Neural progenitor cell (in vitro differentiated cells): Measurements from ENCODE around the gene NALCN. TPM values are rescaled to one million over a fixed set of nuclear protein-coding genes. Genes with fewer than 3 reads are reported as not detected.

ENCODE experiments used
- DNase-seq: peaks from one replicate; pipeline ENCODE4 v3.0.0-alpha.2; 2016; ENCODE audit warnings: low spot score
- H2AFZ ChIP-seq: fragments of 200-600 bp; sonication (generic); replicated peaks from 2 replicates; pipeline ENCODE4 v1.6.1; 2016; ENCODE audit warnings: antibody characterized with exemption
- H3F3A ChIP-seq: fragments of 200-600 bp; sonication (generic); 2 replicates; pipeline ENCODE4 v1.6.1; 2016; ENCODE audit warnings: antibody characterized with exemption, low read depth
- H3K27ac ChIP-seq: fragments of 200-600 bp; sonication (generic); 2 replicates; pipeline ENCODE4 v1.5.1; 2016; ENCODE audit warnings: mild to moderate bottlenecking
- H3K27me3 ChIP-seq: fragments of 200-600 bp; sonication (generic); 2 replicates; pipeline ENCODE4 v1.6.1; 2016; ENCODE audit warnings: mild to moderate bottlenecking, moderate library complexity
- H3K36me3 ChIP-seq: fragments of 200-600 bp; sonication (generic); 2 replicates; pipeline ENCODE4 v1.5.1; 2016
- H3K4me1 ChIP-seq: fragments of 200-600 bp; sonication (generic); 2 replicates; pipeline ENCODE4 v1.6.1; 2016; ENCODE audit warnings: mixed run types
- H3K4me2 ChIP-seq: fragments of 200-600 bp; sonication (generic); 2 replicates; pipeline ENCODE4 v1.6.1; 2016
- H3K4me3 ChIP-seq: fragments of 200-600 bp; sonication (generic); 2 replicates; pipeline ENCODE4 v1.5.1; 2016
- H3K79me2 ChIP-seq: fragments of 200-600 bp; sonication (generic); 2 replicates; pipeline ENCODE4 v1.6.1; 2016; ENCODE audit warnings: low read depth
- H3K9ac ChIP-seq: fragments of 200-600 bp; sonication (generic); 2 replicates; pipeline ENCODE4 v1.6.1; 2016
- H3K9me3 ChIP-seq: fragments of 200-600 bp; sonication (generic); 2 replicates; pipeline ENCODE4 v1.5.1; 2016; ENCODE audit warnings: low read depth
- H4K20me1 ChIP-seq: fragments of 200-600 bp; sonication (generic); 2 replicates; pipeline ENCODE4 v1.6.1; 2016; ENCODE audit warnings: low read depth
- H3K27ac Mint-ChIP-seq: 3 replicates; pipeline ENCODE4 v1.8.0; 2021; ENCODE audit warnings: mixed read lengths
- H3K27me3 Mint-ChIP-seq: 2 replicates; pipeline ENCODE4 v1.8.0; 2022; ENCODE audit warnings: low read depth, mild to moderate bottlenecking, inconsistent platforms, moderate library complexity, mixed read lengths; ENCODE audit not compliant: insufficient read depth
- H3K36me3 Mint-ChIP-seq: 3 replicates; pipeline ENCODE4 v1.8.0; 2021; ENCODE audit warnings: mixed read lengths
- H3K4me1 Mint-ChIP-seq: 3 replicates; pipeline ENCODE4 v1.8.0; 2021; ENCODE audit warnings: mixed read lengths
- H3K4me3 Mint-ChIP-seq: 3 replicates; pipeline ENCODE4 v1.8.0; 2021; ENCODE audit warnings: mild to moderate bottlenecking, moderate library complexity, mixed read lengths
- H3K9me3 Mint-ChIP-seq: 3 replicates; pipeline ENCODE4 v1.8.0; 2020; ENCODE audit warnings: mixed read lengths
- EZH2 ChIP-seq: fragments of 200-600 bp; sonication (generic); IDR thresholded peaks from 2 replicates; pipeline ENCODE4 v1.6.1; 2017; ENCODE audit warnings: antibody characterized with exemption, mild to moderate bottlenecking, moderate library complexity
- EZH2phosphoT487 ChIP-seq: fragments of 200-600 bp; sonication (generic); IDR thresholded peaks from 2 replicates; pipeline ENCODE4 v1.6.1; 2017; ENCODE audit warnings: antibody characterized with exemption
- total RNA-seq: library from RNA; depleted of rRNA; stranded (reverse); fragments of >200 nt; gene quantifications from 2 replicates; pipeline ENCODE4 v1.2.3, GENCODE V29; 2015; ENCODE audit warnings: low replicate concordance
- TF ChIP-seq, protein P1 (sequence below): fragments of 200-600 bp; sonication (generic); IDR thresholded peaks from 2 replicates; pipeline ENCODE4 v1.5.1; 2017; ENCODE audit warnings: antibody characterized with exemption, mild to moderate bottlenecking

The NALCN gene
- total RNA-seq, 1 donor from 2014 or later = 1.1 TPM

DNA sequence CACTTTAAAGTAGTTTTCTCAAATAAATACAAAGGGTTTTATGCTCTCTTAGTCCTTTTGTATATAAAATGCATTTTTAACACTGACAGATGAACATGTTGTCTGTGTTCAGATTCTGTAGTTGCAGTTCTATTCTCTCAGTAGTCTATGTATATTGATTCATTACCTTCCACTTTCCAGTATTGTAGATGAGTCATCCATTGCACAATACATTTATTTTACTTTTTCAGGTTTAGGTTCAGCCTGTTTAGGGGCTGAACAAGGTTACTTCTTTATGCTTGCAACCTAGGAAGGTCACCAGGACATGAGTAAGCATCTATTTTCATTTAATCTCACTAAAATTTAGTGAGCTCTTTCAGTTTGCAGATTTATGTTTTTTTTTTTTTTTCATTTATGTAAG, 173.6 kb downstream of the NALCN start:
- H3K4me1 ChIP-seq = no peaks in the 10 kb centered on the region
- H3K4me2 ChIP-seq = no peak overlapping the region
- H3K36me3 Mint-ChIP-seq = no peaks in the 10 kb centered on the region
- H3K4me3 ChIP-seq = no peak overlapping the region
- no peaks in the 10 kb centered on the region for H4K20me1 ChIP-seq
- no peaks in the 10 kb centered on the region for H3K36me3 ChIP-seq
- H3K9me3 Mint-ChIP-seq = no peaks in the 10 kb centered on the region
- H2AFZ ChIP-seq = no peak overlapping the region
- no peak overlapping the region for H3K4me3 Mint-ChIP-seq
- no peak overlapping the region for H3K9ac ChIP-seq
- H3K9me3 ChIP-seq = no peaks in the 10 kb centered on the region
- H3K27me3 Mint-ChIP-seq = peaks cover under 1% of the 10 kb centered on the region
- H3K27ac ChIP-seq = no peak overlapping the region
- DNase-seq = no peak
- H3F3A ChIP-seq = no peaks in the 10 kb centered on the region
- TF ChIP-seq, protein P1, sequence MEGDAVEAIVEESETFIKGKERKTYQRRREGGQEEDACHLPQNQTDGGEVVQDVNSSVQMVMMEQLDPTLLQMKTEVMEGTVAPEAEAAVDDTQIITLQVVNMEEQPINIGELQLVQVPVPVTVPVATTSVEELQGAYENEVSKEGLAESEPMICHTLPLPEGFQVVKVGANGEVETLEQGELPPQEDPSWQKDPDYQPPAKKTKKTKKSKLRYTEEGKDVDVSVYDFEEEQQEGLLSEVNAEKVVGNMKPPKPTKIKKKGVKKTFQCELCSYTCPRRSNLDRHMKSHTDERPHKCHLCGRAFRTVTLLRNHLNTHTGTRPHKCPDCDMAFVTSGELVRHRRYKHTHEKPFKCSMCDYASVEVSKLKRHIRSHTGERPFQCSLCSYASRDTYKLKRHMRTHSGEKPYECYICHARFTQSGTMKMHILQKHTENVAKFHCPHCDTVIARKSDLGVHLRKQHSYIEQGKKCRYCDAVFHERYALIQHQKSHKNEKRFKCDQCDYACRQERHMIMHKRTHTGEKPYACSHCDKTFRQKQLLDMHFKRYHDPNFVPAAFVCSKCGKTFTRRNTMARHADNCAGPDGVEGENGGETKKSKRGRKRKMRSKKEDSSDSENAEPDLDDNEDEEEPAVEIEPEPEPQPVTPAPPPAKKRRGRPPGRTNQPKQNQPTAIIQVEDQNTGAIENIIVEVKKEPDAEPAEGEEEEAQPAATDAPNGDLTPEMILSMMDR = no peak
- TF ChIP-seq EZH2 (no peak), EZH2phosphoT487 (no peak)
- H3K4me1 Mint-ChIP-seq = no peaks in the 10 kb centered on the region
- H3K27me3 ChIP-seq = no peaks in the 10 kb centered on the region
- no peak overlapping the region for H3K27ac Mint-ChIP-seq
- H3K79me2 ChIP-seq = no peaks in the 10 kb centered on the region

DNA sequence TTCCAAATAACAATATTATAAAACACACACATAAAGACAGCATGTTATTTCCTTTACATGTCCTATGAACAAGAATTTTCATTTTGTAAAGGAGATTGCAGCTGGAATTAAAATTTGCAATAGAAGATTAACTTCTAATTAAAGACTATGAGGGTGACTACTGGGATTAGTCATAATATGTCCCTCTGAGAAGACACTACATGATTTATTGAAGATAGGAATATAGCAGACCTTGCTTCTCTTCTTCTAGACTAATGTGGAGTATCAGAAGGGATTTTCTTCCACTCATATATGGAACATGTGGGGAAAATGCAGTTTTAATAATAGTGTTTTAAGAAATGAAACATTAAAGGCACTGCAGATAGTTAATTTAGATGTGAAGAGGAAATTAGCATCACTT, 177.8 kb downstream of the NALCN start:
- H3K4me3 ChIP-seq = no peak overlapping the region
- H3K4me2 ChIP-seq = no peak overlapping the region
- no peaks in the 10 kb centered on the region for H3K9me3 ChIP-seq
- no peak overlapping the region for H2AFZ ChIP-seq
- Mint-ChIP-seq H3K27me3 (peaks cover under 1% of the 10 kb centered on the region), H3K27ac (no peak overlapping the region), H3K9me3 (no peaks in the 10 kb centered on the region), H3K36me3 (no peaks in the 10 kb centered on the region), H3K4me3 (no peak overlapping the region), H3K4me1 (no peaks in the 10 kb centered on the region)
- H3K9ac ChIP-seq = no peak overlapping the region
- H3K36me3 ChIP-seq = no peaks in the 10 kb centered on the region
- no peaks in the 10 kb centered on the region for H4K20me1 ChIP-seq
- no peak overlapping the region for H3K27ac ChIP-seq
- H3F3A ChIP-seq = no peaks in the 10 kb centered on the region
- H3K79me2 ChIP-seq = no peaks in the 10 kb centered on the region
- no peaks in the 10 kb centered on the region for H3K4me1 ChIP-seq
- no peak for TF ChIP-seq EZH2phosphoT487
- no peak for TF ChIP-seq EZH2
- TF ChIP-seq, protein P1 = no peak
- H3K27me3 ChIP-seq = no peaks in the 10 kb centered on the region
- no peak for DNase-seq

DNA sequence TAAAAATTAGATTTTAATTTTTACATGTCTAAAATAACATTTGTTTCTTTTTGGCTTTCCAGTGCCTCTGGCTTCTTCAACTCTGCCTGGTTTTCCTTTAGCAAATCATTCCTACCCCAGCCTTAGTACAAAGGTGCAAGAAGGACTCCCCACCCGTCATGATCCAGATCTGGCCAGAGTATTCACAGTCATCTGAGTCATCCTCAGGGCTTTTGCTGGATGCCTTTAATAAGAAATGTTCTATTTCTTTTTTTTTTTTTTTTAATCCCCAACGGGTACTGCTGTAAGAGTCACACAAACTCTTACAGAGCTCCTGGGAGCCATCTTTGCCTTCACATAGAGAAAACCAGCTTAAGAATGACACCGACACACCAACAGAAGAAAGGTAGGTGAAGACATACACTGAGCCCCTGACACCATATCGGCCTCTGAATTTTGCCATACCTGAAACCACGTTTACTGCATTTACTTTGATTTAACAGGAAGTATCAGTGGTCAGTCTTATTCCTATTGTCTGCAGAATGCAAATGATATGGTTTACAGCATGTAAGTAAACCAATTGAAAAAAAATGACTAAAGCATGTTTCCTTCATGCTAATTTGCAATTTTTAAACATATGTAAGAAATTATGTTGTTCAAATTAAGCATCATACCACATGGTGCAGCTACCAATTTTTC, 184.4 kb downstream of the NALCN start:
- no peaks in the 10 kb centered on the region for H3K79me2 ChIP-seq
- no peaks in the 10 kb centered on the region for H3K9me3 ChIP-seq
- Mint-ChIP-seq H3K4me1 (no peaks in the 10 kb centered on the region), H3K27me3 (peaks cover 2% of the 10 kb centered on the region), H3K4me3 (no peak overlapping the region), H3K9me3 (no peaks in the 10 kb centered on the region), H3K36me3 (no peaks in the 10 kb centered on the region), H3K27ac (no peak overlapping the region)
- H3K27me3 ChIP-seq = no peaks in the 10 kb centered on the region
- no peak overlapping the region for H3K27ac ChIP-seq
- H3K9ac ChIP-seq = no peak overlapping the region
- TF ChIP-seq EZH2 (no peak), EZH2phosphoT487 (no peak)
- TF ChIP-seq, protein P1 = no peak
- no peaks in the 10 kb centered on the region for H4K20me1 ChIP-seq
- H3K4me2 ChIP-seq = no peak overlapping the region
- no peak overlapping the region for H2AFZ ChIP-seq
- no peaks in the 10 kb centered on the region for H3K36me3 ChIP-seq
- DNase-seq = no peak
- H3K4me1 ChIP-seq = no peaks in the 10 kb centered on the region
- H3F3A ChIP-seq = no peaks in the 10 kb centered on the region
- H3K4me3 ChIP-seq = no peak overlapping the region
